LNCAP (cell line): ENCODE measurements around the gene NLRP1.

Experiments
- TF ChIP-seq, protein P1 (sequence below): fragments of 450-650 bp; IDR thresholded peaks from 2 replicates; pipeline ENCODE4 v1.5.1; 2017; ENCODE audit warnings: mild to moderate bottlenecking

NLRP1 gene

DNA sequence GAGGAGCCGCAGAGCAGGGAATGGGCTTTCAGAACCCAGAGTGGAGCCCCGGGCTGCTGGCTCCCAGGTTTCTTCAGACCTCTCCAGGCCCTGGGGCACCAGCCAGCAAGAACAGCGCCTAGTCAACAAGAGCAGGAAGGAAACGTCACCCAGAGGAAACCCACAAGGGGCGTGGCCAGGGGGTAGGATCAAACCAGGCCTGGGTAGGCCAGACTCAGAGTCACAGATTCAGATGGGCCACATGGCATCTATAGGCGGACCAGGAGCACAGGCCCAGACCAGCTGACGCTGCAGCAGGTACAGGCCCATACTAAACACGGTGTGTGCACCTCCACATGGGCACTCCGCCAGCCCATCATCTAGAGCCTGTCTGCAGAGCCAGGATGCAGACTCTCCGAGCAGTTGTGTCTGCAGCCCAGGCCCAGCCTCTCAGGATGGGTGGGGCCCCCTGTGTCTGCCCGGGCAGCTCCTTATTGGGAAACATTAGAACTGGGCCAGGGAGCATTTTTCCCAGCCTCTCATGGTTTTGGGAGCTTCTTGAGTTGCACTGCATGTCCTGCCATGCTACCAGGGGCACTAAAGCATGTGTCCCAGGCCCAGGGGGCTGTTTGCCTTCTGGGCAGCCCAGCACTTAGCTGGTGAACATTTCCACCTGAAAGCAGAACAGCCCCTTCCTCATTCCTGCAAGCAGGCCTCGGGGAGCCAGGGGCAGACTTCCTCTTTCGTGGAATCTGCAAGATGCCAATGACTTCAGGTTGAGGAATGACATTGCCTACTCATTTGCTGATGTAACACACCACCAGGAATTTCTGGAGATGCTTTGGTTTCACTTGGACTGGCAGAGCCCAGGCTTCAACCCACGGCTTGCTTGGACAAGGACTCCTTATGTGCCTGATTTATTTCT lies at the start of gene NLRP1:
TSS of gene NLRP1 (minus strand) at position 127 of the 904 bp plus-strand sequence. CDS start 552 bp downstream, outside the sequence.
- TF ChIP-seq, protein P1, sequence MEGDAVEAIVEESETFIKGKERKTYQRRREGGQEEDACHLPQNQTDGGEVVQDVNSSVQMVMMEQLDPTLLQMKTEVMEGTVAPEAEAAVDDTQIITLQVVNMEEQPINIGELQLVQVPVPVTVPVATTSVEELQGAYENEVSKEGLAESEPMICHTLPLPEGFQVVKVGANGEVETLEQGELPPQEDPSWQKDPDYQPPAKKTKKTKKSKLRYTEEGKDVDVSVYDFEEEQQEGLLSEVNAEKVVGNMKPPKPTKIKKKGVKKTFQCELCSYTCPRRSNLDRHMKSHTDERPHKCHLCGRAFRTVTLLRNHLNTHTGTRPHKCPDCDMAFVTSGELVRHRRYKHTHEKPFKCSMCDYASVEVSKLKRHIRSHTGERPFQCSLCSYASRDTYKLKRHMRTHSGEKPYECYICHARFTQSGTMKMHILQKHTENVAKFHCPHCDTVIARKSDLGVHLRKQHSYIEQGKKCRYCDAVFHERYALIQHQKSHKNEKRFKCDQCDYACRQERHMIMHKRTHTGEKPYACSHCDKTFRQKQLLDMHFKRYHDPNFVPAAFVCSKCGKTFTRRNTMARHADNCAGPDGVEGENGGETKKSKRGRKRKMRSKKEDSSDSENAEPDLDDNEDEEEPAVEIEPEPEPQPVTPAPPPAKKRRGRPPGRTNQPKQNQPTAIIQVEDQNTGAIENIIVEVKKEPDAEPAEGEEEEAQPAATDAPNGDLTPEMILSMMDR: no peak

- TF ChIP-seq, protein P1: no peak
Observed at GRCh38 chr17:5631958-5632590, 47.8 kb upstream of the NLRP1 start.

- TF ChIP-seq, protein P1: no peak
Observed at GRCh38 chr17:5630434-5630833, 46.1 kb upstream of the NLRP1 start.

DNA sequence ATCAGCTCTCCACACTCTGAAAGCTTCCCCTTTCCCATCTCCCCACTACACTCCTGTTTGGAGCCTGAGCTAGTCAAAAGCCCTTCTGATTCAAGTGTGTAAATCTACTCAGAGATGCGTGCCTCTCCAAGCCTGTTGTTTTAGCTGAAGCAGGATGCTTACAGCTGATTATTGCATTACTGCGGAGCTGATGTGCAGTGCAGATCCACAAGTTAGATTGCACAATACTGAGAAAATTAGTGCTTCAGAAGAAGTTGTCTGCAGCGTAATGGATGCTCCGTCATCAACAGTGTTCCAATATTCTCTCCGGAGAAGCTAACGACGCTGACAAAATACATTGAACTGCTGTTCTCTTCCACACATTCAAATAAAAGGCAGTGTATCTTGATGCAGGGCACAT lies 44.8 kb upstream of the NLRP1 start:
- TF ChIP-seq, protein P1: no peak

- TF ChIP-seq, protein P1: no peak
Observed at GRCh38 chr17:5628262-5628661, 44.0 kb upstream of the NLRP1 start.

DNA sequence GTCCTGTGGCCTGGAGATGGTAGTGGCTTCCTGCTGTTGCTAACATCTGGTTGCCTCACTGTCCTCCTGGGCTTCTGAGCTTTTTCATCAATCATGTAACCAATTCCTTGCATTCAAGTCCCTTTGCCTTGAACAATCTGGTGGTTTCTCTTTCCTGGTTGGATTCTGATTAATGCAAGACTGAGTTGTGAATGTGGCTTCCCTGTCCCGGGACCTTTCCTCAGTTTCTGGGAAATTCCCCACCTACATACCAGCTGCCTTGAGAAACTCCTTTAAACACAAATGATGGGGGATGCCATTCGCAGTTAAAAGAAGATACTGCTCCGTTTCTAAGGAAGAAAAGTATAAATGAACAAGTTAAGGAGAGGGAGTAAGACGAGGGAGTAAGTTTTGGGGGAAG lies 39.9 kb upstream of the NLRP1 start:
- TF ChIP-seq, protein P1: no peak

- TF ChIP-seq, protein P1: no peak
Observed at GRCh38 chr17:5621729-5622128, 37.4 kb upstream of the NLRP1 start.
